Trophoblast cell (in vitro differentiated cells and primary cell): ENCODE data around the gene PNP.

ENCODE experiments used
- DNase-seq, 2 donors: peaks; one replicate each; pipeline ENCODE4 v3.0.0-alpha.2; 2016
- H2AFZ ChIP-seq: 2 replicates; pipeline ENCODE4 v1.6.1; 2013; ENCODE audit warnings: low read length, moderate library complexity, mild to moderate bottlenecking; ENCODE audit not compliant: insufficient read depth, poor library complexity
- H2AK5ac ChIP-seq: 2 replicates; pipeline ENCODE4 v1.6.1; 2013; ENCODE audit warnings: mild to moderate bottlenecking, low read length
- H2BK120ac ChIP-seq: 2 replicates; pipeline ENCODE4 v1.6.1; 2013; ENCODE audit warnings: low read length, mild to moderate bottlenecking, moderate library complexity; ENCODE audit not compliant: insufficient read depth, poor library complexity
- H2BK12ac ChIP-seq: 2 replicates; pipeline ENCODE4 v1.6.1; 2013; ENCODE audit warnings: mild to moderate bottlenecking, low read length, moderate library complexity
- H2BK5ac ChIP-seq: 2 replicates; pipeline ENCODE4 v1.6.1; 2013; ENCODE audit warnings: low read length, low read depth, moderate library complexity, mild to moderate bottlenecking; ENCODE audit not compliant: poor library complexity
- H3K14ac ChIP-seq: 2 replicates; pipeline ENCODE4 v1.6.1; 2013; ENCODE audit warnings: mild to moderate bottlenecking, low read length
- H3K18ac ChIP-seq: 2 replicates; pipeline ENCODE4 v1.6.1; 2013; ENCODE audit warnings: mild to moderate bottlenecking, low read length
- H3K23ac ChIP-seq: 2 replicates; pipeline ENCODE4 v1.6.1; 2013; ENCODE audit warnings: low read length
- H3K27ac ChIP-seq: 2 replicates; pipeline ENCODE4 v1.5.1; 2013; ENCODE audit warnings: low read depth, mild to moderate bottlenecking, inconsistent platforms, low read length, moderate library complexity
- H3K27me3 ChIP-seq: 2 replicates; pipeline ENCODE4 v1.6.1; 2013; ENCODE audit warnings: inconsistent platforms, mild to moderate bottlenecking, low read length, moderate library complexity; ENCODE audit not compliant: insufficient read depth
- H3K36me3 ChIP-seq, 2 experiments: 1 replicate in 1 of 2; 2 replicates in 1 of 2; pipeline ENCODE4 v1.6.1; 2013; ENCODE audit warnings: low read length in 2 of 2, mild to moderate bottlenecking in 2 of 2, moderate library complexity in 1 of 2; ENCODE audit not compliant: insufficient read depth in 2 of 2, control insufficient read depth in 1 of 2
- H3K4ac ChIP-seq: 2 replicates; pipeline ENCODE4 v1.6.1; 2013; ENCODE audit warnings: low read depth, mild to moderate bottlenecking, low read length, moderate library complexity
- H3K4me1 ChIP-seq, 2 experiments: 1 replicate in 1 of 2; 2 replicates in 1 of 2; pipeline ENCODE4 v1.6.1; 2013; ENCODE audit warnings: low read length in 2 of 2, mild to moderate bottlenecking in 2 of 2, moderate library complexity in 1 of 2; ENCODE audit not compliant: insufficient read depth in 2 of 2, control insufficient read depth in 1 of 2
- H3K4me2 ChIP-seq: 2 replicates; pipeline ENCODE4 v1.6.1; 2013; ENCODE audit warnings: inconsistent platforms, mild to moderate bottlenecking, low read length, moderate library complexity
- H3K4me3 ChIP-seq: 2 replicates; pipeline ENCODE4 v1.5.1; 2013; ENCODE audit warnings: mild to moderate bottlenecking, low read depth, low read length, inconsistent platforms
- H3K79me1 ChIP-seq: one replicate; pipeline ENCODE4 v1.6.1; 2013; ENCODE audit warnings: low read length
- H3K79me2 ChIP-seq: 2 replicates; pipeline ENCODE4 v1.6.1; 2013; ENCODE audit warnings: low read length, mild to moderate bottlenecking; ENCODE audit not compliant: control insufficient read depth, insufficient read depth, poor library complexity
- H3K9ac ChIP-seq: 2 replicates; pipeline ENCODE4 v1.6.1; 2013; ENCODE audit warnings: mild to moderate bottlenecking, low read length
- H3K9me3 ChIP-seq: 2 replicates; pipeline ENCODE4 v1.6.1; 2013; ENCODE audit warnings: low read depth, mild to moderate bottlenecking, control low read depth, inconsistent platforms, low read length; ENCODE audit not compliant: insufficient read depth
- H4K12ac ChIP-seq: 2 replicates; pipeline ENCODE4 v1.6.1; 2013; ENCODE audit warnings: low read depth, mild to moderate bottlenecking, low read length, moderate library complexity
- H4K8ac ChIP-seq: 2 replicates; pipeline ENCODE4 v1.6.1; 2013; ENCODE audit warnings: low read depth, mild to moderate bottlenecking, low read length, moderate library complexity
- H4K91ac ChIP-seq: one replicate; pipeline ENCODE4 v1.6.1; 2013; ENCODE audit warnings: low read depth, mild to moderate bottlenecking, low read length, moderate library complexity
- WGBS: extraction: QIAGEN DNeasy Blood & Tissue Kit; methylation state at CpG from one replicate; pipeline ENCODE4 v1.1.7; 2013; ENCODE audit warnings: missing lambda C conversion rate; ENCODE audit not compliant: insufficient read length, insufficient coverage; ENCODE audit errors: extremely low coverage; 5-methylcytosine and 5-hydroxymethylcytosine counted together

Gene PNP

DNA sequence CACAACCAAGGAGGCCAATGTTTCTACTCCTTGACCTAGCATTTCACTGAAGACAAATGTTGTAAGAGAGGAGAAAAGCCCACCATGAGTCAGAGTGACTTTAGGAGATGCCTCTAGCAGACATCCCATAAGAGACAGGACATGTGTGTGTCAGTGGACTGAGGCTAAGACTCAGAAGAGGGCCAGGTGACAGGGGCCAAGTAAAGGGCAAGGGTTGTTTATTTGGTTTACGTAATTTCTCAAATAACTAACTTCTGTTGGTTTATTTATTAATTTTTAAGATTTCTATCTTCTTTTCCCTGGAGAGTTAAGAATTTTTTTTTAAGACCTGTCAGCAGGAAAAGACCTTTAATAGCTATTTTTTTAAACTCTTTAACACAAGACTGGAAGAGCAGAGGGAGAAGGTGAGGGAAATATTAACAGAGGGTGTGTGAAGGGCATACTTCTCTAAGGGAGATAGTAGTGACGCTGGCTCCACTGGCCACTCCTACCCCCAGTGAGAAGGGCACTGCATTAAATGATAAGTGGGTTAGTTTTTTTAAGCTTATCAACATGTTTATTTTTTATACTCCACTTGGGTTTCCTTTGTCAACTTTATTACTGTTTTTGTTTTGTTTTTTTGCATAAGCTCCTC lies 3.4 kb downstream of the PNP start:
- Histone ChIP-seq H3K9me3 (no peaks in the 10 kb centered on the region), H3K9ac (no peak overlapping the region), H3K4me1 (peaks cover 5 to 15% of the 10 kb centered on the region in 2 experiments), H4K91ac (no peak overlapping the region), H3K4me3 (no peak overlapping the region), H3K4ac (no peak overlapping the region), H4K8ac (no peak overlapping the region), H2AK5ac (no peak overlapping the region), H2BK120ac (no peak overlapping the region), H3K36me3 (peaks cover 17 to 28% of the 10 kb centered on the region in 2 experiments), H3K27me3 (no peaks in the 10 kb centered on the region), H3K4me2 (no peak overlapping the region), H3K79me1 (peaks cover 10% of the 10 kb centered on the region), H3K14ac (no peak overlapping the region), H2BK12ac (no peak overlapping the region), H2BK5ac (no peak overlapping the region), H3K79me2 (peaks cover 2% of the 10 kb centered on the region), H4K12ac (no peak overlapping the region), H3K18ac (no peak overlapping the region), H3K23ac (no peak overlapping the region), H3K27ac (no peak overlapping the region), H2AFZ (no peak overlapping the region)
- DNase-seq: no peak
- WGBS: no CpG with 5 or more reads among the region's 2 CpGs

DNA sequence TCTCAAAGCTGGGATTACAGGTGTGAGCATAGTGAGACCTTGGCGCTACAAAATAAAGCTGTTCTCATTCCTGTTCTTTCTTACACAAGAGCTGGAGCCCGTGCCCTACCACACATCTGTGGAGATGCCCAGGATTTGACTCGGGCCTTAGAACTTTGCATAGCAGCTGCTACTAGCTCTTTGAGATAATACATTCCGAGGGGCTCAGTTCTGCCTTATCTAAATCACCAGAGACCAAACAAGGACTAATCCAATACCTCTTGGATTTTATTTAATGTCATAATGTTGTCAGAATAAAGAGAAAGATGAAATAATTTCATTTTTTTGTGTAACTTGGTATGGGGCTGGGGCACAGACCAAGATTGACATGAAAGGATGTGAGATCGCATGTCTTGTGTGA lies 7.6 kb downstream of the PNP start:
- H2AK5ac ChIP-seq: no peak overlapping the region
- DNase-seq: no peak
- no peaks in the 10 kb centered on the region for H3K9me3 ChIP-seq
- WGBS: no CpG with 5 or more reads among the region's 5 CpGs
- H3K79me1 ChIP-seq: no peaks in the 10 kb centered on the region
- H4K12ac ChIP-seq: no peak overlapping the region
- H2BK120ac ChIP-seq: no peak overlapping the region
- no peak overlapping the region for H3K4me2 ChIP-seq
- no peak overlapping the region for H3K14ac ChIP-seq
- no peaks in the 10 kb centered on the region for H3K27me3 ChIP-seq
- peaks cover 3 to 7% of the 10 kb centered on the region in 2 experiments for H3K4me1 ChIP-seq
- no peak overlapping the region for H2BK12ac ChIP-seq
- no peak overlapping the region for H3K27ac ChIP-seq
- H3K79me2 ChIP-seq: no peaks in the 10 kb centered on the region
- no peak overlapping the region for H2AFZ ChIP-seq
- peaks cover 17 to 28% of the 10 kb centered on the region in 2 experiments for H3K36me3 ChIP-seq
- H4K91ac ChIP-seq: no peak overlapping the region
- no peak overlapping the region for H4K8ac ChIP-seq
- no peak overlapping the region for H3K9ac ChIP-seq
- no peak overlapping the region for H3K18ac ChIP-seq
- H2BK5ac ChIP-seq: no peak overlapping the region
- H3K23ac ChIP-seq: no peak overlapping the region
- H3K4me3 ChIP-seq: no peak overlapping the region
- H3K4ac ChIP-seq: no peak overlapping the region

DNA sequence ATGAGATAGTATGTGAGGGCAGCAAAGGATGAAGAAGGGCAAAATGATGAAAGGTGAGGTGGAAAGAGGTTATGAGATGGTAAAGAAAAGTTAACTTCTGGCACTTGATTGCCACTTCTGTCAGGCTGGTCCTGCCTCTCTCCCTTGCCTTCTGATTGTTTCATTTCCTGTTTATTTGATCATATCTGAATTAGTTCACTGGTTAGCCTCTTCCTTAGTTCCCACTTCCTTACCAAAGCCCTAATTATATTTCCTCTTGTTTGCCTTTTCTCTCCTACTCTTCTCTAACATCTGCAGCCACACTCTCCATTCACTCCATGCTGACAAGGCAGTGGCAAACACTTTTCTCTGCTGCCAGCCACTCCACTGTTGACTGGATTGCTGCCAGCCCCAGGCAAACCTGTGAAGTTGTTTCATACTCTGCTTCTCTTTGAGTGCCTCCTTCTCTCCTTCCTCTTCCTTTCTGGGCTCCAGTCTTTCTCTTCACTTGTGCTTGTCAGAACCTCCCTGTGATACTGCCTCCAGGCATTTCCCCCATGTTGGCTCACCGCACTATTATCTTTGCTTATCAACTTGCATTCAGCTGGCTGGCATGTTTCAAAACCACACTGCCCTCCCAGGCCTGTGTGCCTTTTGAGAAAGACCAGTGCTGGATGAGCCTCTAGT lies 8.1 kb downstream of the PNP start:
- H3K14ac ChIP-seq: no peak overlapping the region
- no peak overlapping the region for H4K91ac ChIP-seq
- peaks cover 3 to 7% of the 10 kb centered on the region in 2 experiments for H3K4me1 ChIP-seq
- H3K27ac ChIP-seq: no peak overlapping the region
- no peaks in the 10 kb centered on the region for H3K79me2 ChIP-seq
- H3K9me3 ChIP-seq: no peaks in the 10 kb centered on the region
- H2BK5ac ChIP-seq: no peak overlapping the region
- no peak overlapping the region for H2AK5ac ChIP-seq
- peak; percentile 97 to 99 for DNase-seq
- H2BK12ac ChIP-seq: no peak overlapping the region
- H2AFZ ChIP-seq: no peak overlapping the region
- H2BK120ac ChIP-seq: no peak overlapping the region
- no peak overlapping the region for H4K8ac ChIP-seq
- no peaks in the 10 kb centered on the region for H3K79me1 ChIP-seq
- WGBS: no CpG with 5 or more reads among the region's 1 CpG
- no peaks in the 10 kb centered on the region for H3K27me3 ChIP-seq
- no peak overlapping the region for H3K9ac ChIP-seq
- H3K4me3 ChIP-seq: no peak overlapping the region
- no peak overlapping the region for H3K4ac ChIP-seq
- no peak overlapping the region for H3K18ac ChIP-seq
- H3K36me3 ChIP-seq: peaks cover 17 to 24% of the 10 kb centered on the region in 2 experiments
- H3K23ac ChIP-seq: no peak overlapping the region
- no peak overlapping the region for H4K12ac ChIP-seq
- no peak overlapping the region for H3K4me2 ChIP-seq

DNA sequence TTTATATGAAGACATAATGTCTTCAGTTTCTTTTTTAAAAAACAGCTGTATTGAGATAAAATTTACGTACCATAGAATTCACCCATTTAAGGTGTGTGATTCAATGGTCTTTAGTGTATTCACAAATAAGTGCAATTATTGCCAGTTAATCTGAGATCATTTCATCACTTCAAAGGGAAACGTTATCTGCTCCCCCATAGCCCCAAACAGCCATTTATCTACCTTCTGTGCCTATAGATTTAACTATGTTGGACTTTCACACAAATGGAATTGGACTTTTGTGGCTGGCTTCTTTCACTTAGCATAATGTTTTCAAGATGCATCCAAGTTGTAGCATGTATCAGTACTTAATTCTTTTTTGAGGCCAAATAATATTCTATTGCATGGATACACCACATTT lies 9.7 kb downstream of the PNP start:
- Histone ChIP-seq H3K4ac (no peak overlapping the region), H2AK5ac (no peak overlapping the region), H2BK12ac (no peak overlapping the region), H4K12ac (no peak overlapping the region), H3K36me3 (peaks cover 14 to 21% of the 10 kb centered on the region in 2 experiments), H3K4me1 (peaks cover 3 to 7% of the 10 kb centered on the region in 2 experiments), H3K4me2 (no peak overlapping the region), H3K27me3 (no peaks in the 10 kb centered on the region), H4K91ac (no peak overlapping the region), H2AFZ (no peak overlapping the region), H3K18ac (no peak overlapping the region), H2BK120ac (no peak overlapping the region), H2BK5ac (no peak overlapping the region), H3K79me1 (no peaks in the 10 kb centered on the region), H3K27ac (no peak overlapping the region), H3K9me3 (no peaks in the 10 kb centered on the region), H4K8ac (no peak overlapping the region), H3K23ac (no peak overlapping the region), H3K14ac (no peak overlapping the region), H3K79me2 (no peaks in the 10 kb centered on the region), H3K9ac (no peak overlapping the region), H3K4me3 (no peak overlapping the region)
- no peak for DNase-seq
- WGBS: no CpG with 5 or more reads among the region's 2 CpGs
